ENCODE data around the gene TCHP.

Gene TCHP

GRCh38 chr12:109914461-109914860, 14.4 kb downstream of the TCHP start:
- DNase-seq: no peak
- intact Hi-C loops (cut with DNase I; ENCODE audit: low total_unique reads): no loop called here
- TF ChIP-seq CTCF (IDR thresholded peaks at IDR 0.05): no peak

GRCh38 chr12:109915171-109916040, 15.3 kb downstream of the TCHP start:
- intact Hi-C loops (cut with DNase I; ENCODE audit: low total_unique reads): no loop called here
- no peaks in the 10 kb centered on the region for H3K27me3 ChIP-seq
- no peak for DNase-seq
- no peak overlapping the region for H3K4me3 ChIP-seq
- no peaks in the 10 kb centered on the region for H3K9me3 ChIP-seq
- no peak overlapping the region for H3K27ac ChIP-seq
- H3K36me3 ChIP-seq: peaks cover 57 to 100% (median 93%) of the 10 kb centered on the region in 3 donors
- no peak for TF ChIP-seq CTCF (IDR thresholded peaks at IDR 0.05)
- H3K4me1 ChIP-seq: no peaks in the 10 kb centered on the region

More at GRCh38 chr12:109914461-109914860, 14.4 kb downstream of the TCHP start:
- no peaks in the 10 kb centered on the region for H3K4me1 ChIP-seq
- peaks cover 64 to 100% (median 91%) of the 10 kb centered on the region in 3 donors for H3K36me3 ChIP-seq
- H3K27me3 ChIP-seq: no peaks in the 10 kb centered on the region
- H3K9me3 ChIP-seq: no peaks in the 10 kb centered on the region
- H3K4me3 ChIP-seq: no peak overlapping the region
- no peak overlapping the region for H3K27ac ChIP-seq

GRCh38 chr12:109916045-109916444, 16.0 kb downstream of the TCHP start:
- no peak for DNase-seq
- Histone ChIP-seq H3K9me3 (no peaks in the 10 kb centered on the region), H3K27me3 (no peaks in the 10 kb centered on the region), H3K36me3 (peaks cover 51 to 100% (median 93%) of the 10 kb centered on the region in 3 donors), H3K27ac (no peak overlapping the region), H3K4me1 (no peaks in the 10 kb centered on the region), H3K4me3 (no peak overlapping the region)
- intact Hi-C loops (cut with DNase I; ENCODE audit: low total_unique reads): no loop called here
- TF ChIP-seq CTCF (IDR thresholded peaks at IDR 0.05): no peak

GRCh38 chr12:109919456-109919855, 19.4 kb downstream of the TCHP start:
- H3K36me3 ChIP-seq: peaks cover 32 to 93% (median 64%) of the 10 kb centered on the region in 3 donors
- H3K27me3 ChIP-seq: no peaks in the 10 kb centered on the region
- H3K27ac ChIP-seq: no peak overlapping the region
- intact Hi-C loops (cut with DNase I; ENCODE audit: low total_unique reads): no loop called here
- H3K4me1 ChIP-seq: no peaks in the 10 kb centered on the region
- no peak for DNase-seq
- no peak for TF ChIP-seq CTCF (IDR thresholded peaks at IDR 0.05)
- H3K4me3 ChIP-seq: no peak overlapping the region
- no peaks in the 10 kb centered on the region for H3K9me3 ChIP-seq

- Histone ChIP-seq H3K36me3 (peaks cover 23 to 87% (median 56%) of the 10 kb centered on the region in 3 donors), H3K4me3 (no peak overlapping the region), H3K4me1 (no peaks in the 10 kb centered on the region), H3K27me3 (no peaks in the 10 kb centered on the region), H3K9me3 (no peaks in the 10 kb centered on the region), H3K27ac (no peak overlapping the region)
- no peak for TF ChIP-seq CTCF (IDR thresholded peaks at IDR 0.05)
- intact Hi-C loops (cut with DNase I; ENCODE audit: low total_unique reads): no loop called here
- no peak for DNase-seq
Measured at GRCh38 chr12:109920261-109920780, 20.2 kb downstream of the TCHP start.
